Upper lobe of left lung (tissue), 4 donors: ENCODE results near the gene EXOC3.

Experiments used
- POLR2A ChIP-seq, 4 donors: fragments of 450-650 bp; IDR thresholded peaks; one replicate each; pipeline ENCODE4 v1.5.1; 2016 to 2017; ENCODE audit warnings: antibody characterized with exemption in 4 of 4, mild to moderate bottlenecking in 2 of 4
- TF ChIP-seq, protein P1 (sequence below), 6 experiments: fragments of 450-650 bp in 4 of 6; fragments of 200-600 bp in 2 of 6; sonication (generic) in 2 of 6; IDR thresholded peaks; one replicate each; pipeline ENCODE4 v1.5.1; 2016 to 2019; ENCODE audit warnings: antibody characterized with exemption in 6 of 6

DNA sequence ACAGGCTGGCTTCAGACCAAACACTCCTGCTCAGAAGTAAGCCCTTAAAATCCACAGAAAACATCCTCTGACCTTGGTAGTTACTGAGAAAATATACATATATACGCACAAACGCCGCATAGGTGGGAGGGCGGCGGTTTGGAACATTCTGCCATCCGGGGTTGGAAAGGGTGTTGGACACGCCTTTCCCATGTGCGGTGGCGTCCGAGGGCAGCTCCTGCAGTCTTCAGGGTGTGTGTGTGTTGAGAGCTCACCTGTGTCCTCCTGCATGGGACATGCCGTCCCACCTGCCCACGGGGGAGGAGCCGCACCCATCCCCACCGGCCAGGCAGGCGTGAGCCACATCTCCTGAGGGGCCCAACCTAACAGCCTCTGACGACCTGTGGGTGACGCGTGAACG is 53.1 kb downstream of the EXOC3 start:
- TF ChIP-seq, protein P1, sequence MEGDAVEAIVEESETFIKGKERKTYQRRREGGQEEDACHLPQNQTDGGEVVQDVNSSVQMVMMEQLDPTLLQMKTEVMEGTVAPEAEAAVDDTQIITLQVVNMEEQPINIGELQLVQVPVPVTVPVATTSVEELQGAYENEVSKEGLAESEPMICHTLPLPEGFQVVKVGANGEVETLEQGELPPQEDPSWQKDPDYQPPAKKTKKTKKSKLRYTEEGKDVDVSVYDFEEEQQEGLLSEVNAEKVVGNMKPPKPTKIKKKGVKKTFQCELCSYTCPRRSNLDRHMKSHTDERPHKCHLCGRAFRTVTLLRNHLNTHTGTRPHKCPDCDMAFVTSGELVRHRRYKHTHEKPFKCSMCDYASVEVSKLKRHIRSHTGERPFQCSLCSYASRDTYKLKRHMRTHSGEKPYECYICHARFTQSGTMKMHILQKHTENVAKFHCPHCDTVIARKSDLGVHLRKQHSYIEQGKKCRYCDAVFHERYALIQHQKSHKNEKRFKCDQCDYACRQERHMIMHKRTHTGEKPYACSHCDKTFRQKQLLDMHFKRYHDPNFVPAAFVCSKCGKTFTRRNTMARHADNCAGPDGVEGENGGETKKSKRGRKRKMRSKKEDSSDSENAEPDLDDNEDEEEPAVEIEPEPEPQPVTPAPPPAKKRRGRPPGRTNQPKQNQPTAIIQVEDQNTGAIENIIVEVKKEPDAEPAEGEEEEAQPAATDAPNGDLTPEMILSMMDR (IDR thresholded peaks at IDR 0.05) = no peak
- no peak for TF ChIP-seq POLR2A (IDR thresholded peaks at IDR 0.05)
